Activated naive CD4-positive, alpha-beta T cell treated with anti-CD3 and anti-CD28 coated beads for 36 hours (primary cell): ENCODE measurements around the gene PDE6H. TPM values are rescaled to one million over a fixed set of nuclear protein-coding genes. Genes with fewer than 3 reads are reported as not detected.

ENCODE experiments used
- CTCF ChIA-PET: fragments of 350-600 bp; sonication (Branson Sonifier 250); formaldehyde crosslinking; loops from one replicate; lab custom pipeline; 2021; ENCODE audit warnings: antibody characterized with exemption; lab: Charles Lee
- DNase-seq: peaks from one replicate; pipeline ENCODE4 v3.0.0-alpha.2; 2020
- H3K27ac Mint-ChIP-seq: one replicate; pipeline ENCODE4 v1.8.0; 2021; ENCODE audit warnings: mild to moderate bottlenecking, mixed read lengths
- H3K27me3 Mint-ChIP-seq: one replicate; pipeline ENCODE4 v1.8.0; 2021; ENCODE audit warnings: low read depth, mixed read lengths
- H3K36me3 Mint-ChIP-seq: one replicate; pipeline ENCODE4 v1.8.0; 2021; ENCODE audit warnings: low read depth, mixed read lengths
- H3K4me1 Mint-ChIP-seq: one replicate; pipeline ENCODE4 v1.8.0; 2021; ENCODE audit warnings: low read depth, mixed read lengths
- H3K4me3 Mint-ChIP-seq: one replicate; pipeline ENCODE4 v1.8.0; 2021; ENCODE audit warnings: mild to moderate bottlenecking, moderate library complexity, mixed read lengths
- H3K9me3 Mint-ChIP-seq: one replicate; pipeline ENCODE4 v1.8.0; 2021; ENCODE audit warnings: mixed read lengths
- intact Hi-C: fragments of 100-400 bp; cut with micrococcal nuclease; formaldehyde crosslinking; loops from one replicate; pipeline ENCODE4 v1.15.1; 2023
- total RNA-seq, 2 experiments: library from RNA; stranded (reverse); gene quantifications; one replicate each; pipeline ENCODE4 v1.2.3, GENCODE V29; 2021

The PDE6H gene
- total RNA-seq, 2 experiments from 2014 or later: not detected

DNA sequence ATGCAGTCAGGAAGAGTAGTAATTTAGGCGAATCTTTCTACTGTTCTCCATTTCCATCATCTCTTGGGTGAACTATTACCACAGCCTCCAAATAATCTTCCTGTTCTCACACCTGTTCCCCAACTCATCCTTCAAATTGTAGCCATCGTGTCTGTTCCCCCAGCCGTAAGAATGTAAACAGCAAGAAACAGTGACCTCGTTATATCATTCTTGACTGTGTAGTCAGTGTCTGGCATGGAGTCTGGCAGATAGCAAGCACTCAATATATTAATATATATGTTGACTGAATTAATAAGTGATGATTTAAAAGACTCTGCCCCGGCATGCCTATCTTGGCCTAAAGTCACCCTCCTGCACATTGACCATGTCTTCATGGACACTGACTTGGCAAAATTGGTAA is 20.3 kb downstream of the PDE6H start:
- Mint-ChIP-seq H3K27me3 (no peaks in the 10 kb centered on the region), H3K4me3 (no peak overlapping the region), H3K36me3 (peaks cover 1% of the 10 kb centered on the region), H3K27ac (no peak overlapping the region), H3K4me1 (peaks cover 25% of the 10 kb centered on the region), H3K9me3 (peaks cover 7% of the 10 kb centered on the region)
- CTCF ChIA-PET: interaction anchor here (4.5 kb wide), 1 partner anchor 147 kb away, joined by 89 read pairs; the partner anchor contains the start of gene ART4
- DNase-seq: no peak
- intact Hi-C loops: loop anchor here (5.0 kb wide), 2 partner anchors 41 to 539 kb away; no protein-coding TSS in a partner anchor

GRCh38 chr12:14993537-14994266 is 20.9 kb downstream of the PDE6H start:
- Mint-ChIP-seq H3K4me3 (no peak overlapping the region), H3K27me3 (no peaks in the 10 kb centered on the region), H3K27ac (no peak overlapping the region), H3K36me3 (peaks cover 1% of the 10 kb centered on the region), H3K9me3 (peaks cover 7% of the 10 kb centered on the region), H3K4me1 (peaks cover 25% of the 10 kb centered on the region)
- CTCF ChIA-PET: interaction anchor here (0.6 to 4.5 kb wide), 6 partner anchors 10 to 269 kb away, joined by 4 to 89 read pairs (median 6); partner anchors contain the start of genes ART4 and ERP27
- intact Hi-C loops: loop anchor here (1.0 to 5.0 kb wide), 4 partner anchors 32 to 539 kb away; partner anchors contain the start of gene ARHGDIB
- peak; percentile 42 for DNase-seq

- DNase-seq: no peak
- H3K27ac Mint-ChIP-seq: peak overlapping the region; percentile 50
- H3K4me3 Mint-ChIP-seq: no peak overlapping the region
- intact Hi-C loops: loop anchor here (1.0 to 5.0 kb wide), 11 partner anchors 33 to 538 kb away; partner anchors contain the start of genes ARHGDIB, C12orf60 and WBP11
- H3K9me3 Mint-ChIP-seq: peaks cover 7% of the 10 kb centered on the region
- peaks cover 25% of the 10 kb centered on the region for H3K4me1 Mint-ChIP-seq
- peaks cover 1% of the 10 kb centered on the region for H3K36me3 Mint-ChIP-seq
- CTCF ChIA-PET: interaction anchor here (0.6 to 4.5 kb wide), 22 partner anchors 11 to 756 kb away, joined by 3 to 89 read pairs (median 5); partner anchors contain the start of genes ARHGDIB, ART4, C12orf60 and ERP27
- H3K27me3 Mint-ChIP-seq: no peaks in the 10 kb centered on the region
These were observed 21.8 kb downstream of the PDE6H start for GRCh38 chr12:14994610-14995009.

GRCh38 chr12:14995583-14996425 is 23.0 kb downstream of the PDE6H start:
- H3K27ac Mint-ChIP-seq: no peak overlapping the region
- CTCF ChIA-PET: interaction anchor here (0.6 to 4.5 kb wide), 39 partner anchors 8 to 873 kb away, joined by 3 to 89 read pairs (median 4); partner anchors contain the start of genes ARHGDIB, ART4, C12orf60 and ERP27

GRCh38 chr12:14997998-14998397 is 25.2 kb downstream of the PDE6H start:
- H3K36me3 Mint-ChIP-seq: no peaks in the 10 kb centered on the region
- peaks cover 7% of the 10 kb centered on the region for H3K27me3 Mint-ChIP-seq
- no peak for DNase-seq
- no peak overlapping the region for H3K27ac Mint-ChIP-seq
- CTCF ChIA-PET: interaction anchor here (0.7 to 1.5 kb wide), 3 partner anchors 28 to 152 kb away, joined by 3 to 4 read pairs (median 3); no protein-coding TSS in a partner anchor
- H3K4me3 Mint-ChIP-seq: no peak overlapping the region
- H3K4me1 Mint-ChIP-seq: peaks cover 25% of the 10 kb centered on the region
- intact Hi-C loops: loop anchor here (5.0 kb wide), 1 partner anchor 524 kb away; no protein-coding TSS in a partner anchor
- no peaks in the 10 kb centered on the region for H3K9me3 Mint-ChIP-seq

More at GRCh38 chr12:14995583-14996425, 23.0 kb downstream of the PDE6H start:
- Mint-ChIP-seq H3K36me3 (peaks cover 1% of the 10 kb centered on the region), H3K9me3 (peaks cover 5% of the 10 kb centered on the region), H3K27me3 (no peaks in the 10 kb centered on the region), H3K4me1 (peaks cover 25% of the 10 kb centered on the region), H3K4me3 (no peak overlapping the region)
- DNase-seq: no peak
- intact Hi-C loops: loop anchor here (1.0 to 5.0 kb wide), 12 partner anchors 59 to 758 kb away; partner anchors contain the start of genes C12orf60, RERG and WBP11

- H3K4me3 Mint-ChIP-seq: no peak overlapping the region
- CTCF ChIA-PET: interaction anchor here (0.5 to 1.5 kb wide), 4 partner anchors 153 to 869 kb away, joined by 3 read pairs; partner anchors contain the start of gene RERG
- no peaks in the 10 kb centered on the region for H3K36me3 Mint-ChIP-seq
- H3K27me3 Mint-ChIP-seq: peaks cover 8% of the 10 kb centered on the region
- H3K27ac Mint-ChIP-seq: no peak overlapping the region
- no peaks in the 10 kb centered on the region for H3K9me3 Mint-ChIP-seq
- H3K4me1 Mint-ChIP-seq: peaks cover 16% of the 10 kb centered on the region
- DNase-seq: no peak
- intact Hi-C loops: loop anchor here (5.0 kb wide), 1 partner anchor 523 kb away; no protein-coding TSS in a partner anchor
These were observed 26.3 kb downstream of the PDE6H start for GRCh38 chr12:14999021-14999694.

DNA sequence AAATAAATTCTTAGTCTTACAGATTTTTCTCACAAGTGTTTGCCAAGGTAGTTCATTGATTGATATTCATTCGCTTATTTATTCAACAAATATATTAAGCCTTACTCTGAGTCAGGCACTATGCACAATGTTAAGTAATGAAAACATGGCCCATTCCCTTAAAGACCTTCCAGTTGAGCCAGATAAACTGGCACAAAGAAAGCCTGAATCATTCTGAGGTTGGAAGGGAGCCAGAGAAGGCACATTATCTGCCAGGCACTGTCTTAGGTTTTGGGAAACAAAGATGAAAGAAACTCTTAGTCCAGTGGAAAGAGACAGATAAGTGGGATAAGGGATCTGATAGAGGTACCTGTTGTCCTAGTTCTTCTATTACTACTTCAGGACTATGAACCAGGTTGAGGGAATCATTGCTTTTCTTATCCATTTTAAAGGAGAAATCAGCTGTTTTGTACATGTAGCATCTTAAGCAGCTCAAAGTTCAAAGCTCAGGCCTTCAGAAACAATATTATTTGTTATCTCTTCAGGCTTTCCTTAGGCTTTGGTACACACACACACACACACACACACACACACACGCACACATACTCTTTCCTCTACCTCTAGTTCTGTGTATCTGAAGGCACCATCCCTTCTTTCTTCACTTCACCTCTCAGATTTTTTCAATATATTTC is 27.0 kb downstream of the PDE6H start:
- CTCF ChIA-PET: interaction anchor here (0.6 to 1.5 kb wide), 3 partner anchors 154 to 868 kb away, joined by 3 read pairs; partner anchors contain the start of gene RERG
- Mint-ChIP-seq H3K4me3 (no peak overlapping the region), H3K4me1 (peaks cover 9% of the 10 kb centered on the region), H3K27ac (no peak overlapping the region), H3K36me3 (no peaks in the 10 kb centered on the region), H3K27me3 (peaks cover 8% of the 10 kb centered on the region), H3K9me3 (no peaks in the 10 kb centered on the region)
- intact Hi-C loops: loop anchor here (5.0 kb wide), 1 partner anchor 522 kb away; no protein-coding TSS in a partner anchor
- DNase-seq: no peak

GRCh38 chr12:15000575-15000974 is 27.7 kb downstream of the PDE6H start:
- H3K27ac Mint-ChIP-seq: no peak overlapping the region
- no peaks in the 10 kb centered on the region for H3K36me3 Mint-ChIP-seq
- DNase-seq: no peak
- H3K9me3 Mint-ChIP-seq: no peaks in the 10 kb centered on the region
- CTCF ChIA-PET: interaction anchor here (1.1 to 1.2 kb wide), 2 partner anchors 155 to 284 kb away, joined by 4 read pairs; no protein-coding TSS in a partner anchor
- H3K4me3 Mint-ChIP-seq: no peak overlapping the region
- intact Hi-C loops: no loop called here
- peaks cover 8% of the 10 kb centered on the region for H3K27me3 Mint-ChIP-seq
- H3K4me1 Mint-ChIP-seq: peaks cover 1% of the 10 kb centered on the region

- DNase-seq: no peak
- Mint-ChIP-seq H3K4me3 (no peak overlapping the region), H3K9me3 (no peaks in the 10 kb centered on the region), H3K36me3 (no peaks in the 10 kb centered on the region), H3K27me3 (peaks cover 16% of the 10 kb centered on the region), H3K4me1 (no peaks in the 10 kb centered on the region), H3K27ac (no peak overlapping the region)
- CTCF ChIA-PET: interaction anchor here (1.1 to 1.2 kb wide), 2 partner anchors 156 to 285 kb away, joined by 4 read pairs; no protein-coding TSS in a partner anchor
- intact Hi-C loops: no loop called here
These were observed 29.0 kb downstream of the PDE6H start for GRCh38 chr12:15001733-15002382.

DNA sequence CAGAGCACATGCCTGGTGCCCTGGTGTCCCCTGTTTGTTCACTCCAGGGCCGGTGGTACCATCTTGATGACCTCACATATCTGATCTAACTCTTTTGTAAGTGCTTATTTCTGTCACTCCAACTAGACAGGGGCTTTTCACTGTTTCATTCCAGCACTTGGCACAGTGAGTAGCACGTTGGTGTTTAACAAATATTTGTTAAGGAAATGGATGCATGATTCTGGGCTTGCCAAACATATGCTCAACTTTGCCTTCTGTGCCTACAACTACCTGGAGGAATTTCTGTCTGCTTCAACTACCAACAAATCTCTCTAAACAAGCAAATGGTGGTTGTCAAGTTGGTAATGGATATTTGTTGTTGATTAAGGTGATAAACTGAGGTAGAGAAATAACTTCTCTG is 31.6 kb downstream of the PDE6H start:
- Mint-ChIP-seq H3K4me1 (no peaks in the 10 kb centered on the region), H3K36me3 (no peaks in the 10 kb centered on the region), H3K27me3 (peaks cover 21% of the 10 kb centered on the region), H3K9me3 (no peaks in the 10 kb centered on the region), H3K4me3 (no peak overlapping the region), H3K27ac (no peak overlapping the region)
- DNase-seq: no peak
- CTCF ChIA-PET: interaction anchor here (1.6 kb wide), 1 partner anchor 9 kb away, joined by 6 read pairs; no protein-coding TSS in a partner anchor
- intact Hi-C loops: no loop called here
